HPDE6-E6E7 (cell line): ENCODE results near the gene ATP2A3.
A peak's percentile ranks its signal among the peaks of the same experiment; 100 is the strongest.

Experiments
- DNase-seq: peaks from one replicate; pipeline ENCODE4 v3.0.0; 2011; ENCODE audit warnings: missing footprints; ENCODE audit errors: extremely low spot score

ATP2A3 gene

DNA sequence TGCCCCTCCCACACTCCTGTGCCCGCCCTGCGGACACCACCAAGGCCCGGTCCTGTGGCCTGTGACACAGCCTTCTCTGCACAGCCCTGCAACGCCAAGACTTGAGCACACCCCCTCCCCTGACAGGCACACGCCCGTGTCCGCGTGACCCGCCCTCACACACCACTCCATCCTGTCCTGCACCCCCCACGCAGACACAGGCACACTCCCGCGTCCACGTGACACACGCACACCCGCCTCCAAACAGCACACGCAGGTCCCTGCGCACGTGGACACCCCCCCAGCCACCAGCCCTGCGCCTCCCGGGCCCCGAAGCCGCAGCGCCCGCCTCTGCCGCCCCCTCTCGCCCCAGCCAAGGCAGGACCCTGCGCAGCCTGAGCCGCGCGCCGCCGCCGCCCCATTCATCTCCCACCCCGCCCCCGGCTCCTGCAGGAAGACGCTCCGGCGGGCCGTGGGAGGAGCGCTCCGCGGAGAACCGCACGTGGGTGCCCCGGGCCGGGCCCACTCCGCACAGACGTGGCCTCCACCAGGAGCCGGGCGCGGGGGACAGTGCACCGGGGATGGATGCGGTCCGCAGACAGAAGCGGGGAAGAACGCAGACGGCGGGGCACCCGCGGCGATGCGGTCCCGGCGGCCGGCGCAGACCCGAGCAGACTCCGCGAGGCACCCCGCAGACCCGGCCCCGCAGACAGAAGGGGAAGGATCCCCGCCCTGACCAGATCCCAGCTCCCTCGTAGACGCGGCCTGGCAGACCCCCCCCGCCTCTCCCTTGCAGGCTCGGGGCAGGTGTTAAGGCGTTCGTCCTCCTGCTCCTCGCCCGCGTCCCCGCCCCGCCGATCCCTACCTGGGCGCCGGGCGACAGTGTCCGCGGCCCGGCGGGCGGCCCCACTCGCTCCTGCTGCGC, 71.9 kb downstream of the ATP2A3 start:
- peak; percentile 21 for DNase-seq

DNA sequence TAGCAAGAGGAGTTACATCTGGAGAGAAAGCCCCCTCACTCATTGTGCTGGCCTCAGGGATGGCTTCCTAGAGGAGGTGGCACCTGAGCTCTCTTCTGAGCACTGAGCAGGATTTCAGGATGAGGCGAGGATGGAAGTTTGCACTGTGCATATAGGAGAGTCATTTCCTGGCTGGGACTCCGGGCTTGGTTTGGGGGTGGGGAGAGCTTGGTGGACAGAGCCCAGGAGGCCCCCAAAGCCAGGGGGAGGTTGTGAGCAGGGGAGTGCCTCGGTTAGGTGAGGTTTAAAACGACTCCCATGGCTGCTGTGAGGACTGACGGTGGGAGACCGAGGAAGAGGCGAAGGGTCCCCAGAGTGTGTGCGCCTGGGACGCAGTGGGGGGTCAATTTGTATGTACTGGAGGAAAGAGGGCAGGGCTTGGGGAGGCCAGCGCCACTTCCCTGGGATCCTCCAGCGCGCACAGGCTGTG, 72.6 kb downstream of the ATP2A3 start:
- DNase-seq = no peak

DNA sequence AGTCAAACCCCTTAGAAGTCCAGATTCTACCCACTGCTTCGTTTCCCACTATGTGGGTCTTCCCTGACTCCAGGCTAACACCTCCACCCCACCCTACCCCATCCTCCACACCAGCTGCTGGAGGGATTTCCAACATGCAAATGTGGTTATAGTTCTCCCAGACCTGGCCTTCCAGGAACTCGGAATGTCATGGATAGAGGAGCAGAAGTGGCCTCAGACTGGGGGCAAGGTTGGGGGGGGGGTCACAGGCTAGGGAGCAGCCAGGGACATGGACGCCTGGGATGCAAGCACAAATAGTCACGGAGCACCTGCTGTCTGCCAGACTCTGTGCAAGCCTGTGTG, 73.4 kb downstream of the ATP2A3 start:
- no peak for DNase-seq

DNA sequence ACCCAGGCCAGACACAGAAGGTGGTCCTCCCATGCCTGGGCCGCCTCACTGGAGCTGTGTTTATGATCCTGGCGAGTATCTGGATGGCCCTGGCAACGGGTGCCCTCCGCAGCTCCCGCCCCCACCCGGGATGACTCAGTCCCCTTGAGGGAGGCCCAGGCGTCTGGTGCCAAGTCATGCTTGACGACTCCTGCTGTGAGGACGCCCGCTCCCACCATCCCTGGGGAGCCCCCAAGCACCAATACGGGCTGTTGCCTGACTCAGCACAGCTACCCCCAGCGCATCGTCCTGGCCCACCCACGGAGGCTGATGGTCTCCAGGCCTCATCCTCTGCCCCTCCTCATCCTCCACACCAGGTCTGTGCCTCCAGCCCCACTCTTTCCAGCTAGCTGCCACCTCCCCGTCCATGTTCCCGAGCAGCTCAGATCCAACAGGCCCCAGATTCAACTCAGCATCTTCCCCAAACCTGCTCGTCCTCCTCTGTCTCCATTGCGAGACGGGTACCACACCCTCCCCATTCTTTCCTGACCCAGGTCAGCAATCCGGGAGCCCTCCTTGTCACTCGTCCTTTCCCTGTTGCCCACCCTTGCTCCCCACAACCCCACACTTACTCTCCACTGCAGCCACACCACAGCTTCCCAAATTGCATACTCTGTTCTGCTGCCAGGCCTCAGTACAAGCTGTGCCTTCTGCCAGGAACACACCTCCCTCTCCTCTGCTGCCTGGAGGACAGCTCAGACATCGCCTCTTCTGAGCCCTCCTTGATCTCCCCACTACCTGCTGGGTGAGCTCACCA, 74.0 kb downstream of the ATP2A3 start:
- peak; percentile 92 for DNase-seq

DNA sequence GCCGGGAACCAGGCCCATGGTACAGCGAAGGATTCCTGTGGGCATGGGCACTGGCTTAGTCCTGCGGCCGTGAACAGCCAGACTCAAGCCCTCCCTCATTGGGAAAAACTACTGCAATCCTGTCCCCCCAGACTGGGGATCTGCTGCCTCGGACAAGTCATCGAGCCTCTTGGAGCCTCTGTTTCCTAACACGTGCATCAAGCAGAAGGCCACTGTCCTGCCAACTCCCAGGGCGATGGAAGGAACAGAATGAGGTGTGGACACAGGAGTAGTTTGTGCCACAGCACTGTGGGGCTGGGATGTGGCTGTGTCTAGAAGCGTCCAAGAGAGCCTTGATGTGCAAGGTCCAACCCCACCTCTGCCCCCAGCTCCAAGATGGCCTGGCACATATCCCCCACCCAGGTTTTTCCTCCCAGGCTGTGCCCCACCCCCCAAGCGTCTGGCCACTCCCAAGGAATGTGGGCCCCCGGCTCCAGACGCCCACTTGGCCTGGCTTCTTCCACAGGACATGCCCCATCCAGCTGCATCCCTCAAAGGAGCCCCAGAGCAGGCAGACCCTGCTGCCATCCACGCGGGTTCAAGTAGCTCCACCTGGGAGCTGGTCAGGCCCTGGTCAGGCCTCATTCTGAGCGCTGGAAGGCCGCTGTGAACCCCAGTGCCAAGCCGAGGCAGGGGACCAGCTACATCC, 74.8 kb downstream of the ATP2A3 start:
- no peak for DNase-seq

DNA sequence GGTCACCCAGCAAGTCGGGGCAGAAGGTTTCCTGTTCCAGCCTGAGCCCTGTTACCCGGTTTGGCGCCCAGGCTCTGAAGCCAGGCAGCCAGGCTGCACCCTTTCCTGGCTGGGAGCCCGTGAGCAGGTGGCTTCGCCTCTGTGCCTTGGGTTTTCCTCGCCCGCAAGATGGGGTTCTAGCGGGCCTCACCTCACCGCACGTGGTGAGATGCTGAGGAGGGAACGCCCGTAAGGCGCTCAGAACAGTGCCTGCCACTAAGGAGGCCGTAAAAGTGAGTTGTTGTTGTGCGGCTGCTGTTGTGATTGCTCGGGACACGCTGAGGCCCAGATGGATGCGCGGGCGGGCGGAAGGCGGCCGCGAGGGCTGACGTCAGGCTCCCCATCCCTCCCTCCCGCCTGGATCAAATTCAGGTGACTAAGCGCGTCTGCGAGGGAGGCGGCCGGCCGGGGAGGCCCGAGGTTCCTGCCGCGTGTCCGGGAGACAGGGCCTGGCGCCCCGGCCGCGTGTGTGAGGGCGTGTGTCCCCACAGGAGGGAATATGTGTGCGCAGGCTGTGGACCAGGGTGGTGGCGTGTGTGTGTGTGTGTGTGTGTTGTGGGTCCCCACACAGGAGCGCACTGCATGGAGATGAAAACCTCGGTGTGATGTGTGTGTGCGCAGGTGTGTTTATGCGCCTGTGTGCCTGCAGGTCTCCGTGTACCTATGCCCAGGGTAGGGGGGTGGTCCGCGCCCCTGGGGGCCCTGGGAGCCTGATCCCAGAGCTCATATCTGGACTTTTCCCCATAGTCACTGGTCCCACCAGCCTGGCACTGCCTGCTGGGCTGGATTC, 75.7 kb downstream of the ATP2A3 start:
- peak; percentile 93 for DNase-seq

DNA sequence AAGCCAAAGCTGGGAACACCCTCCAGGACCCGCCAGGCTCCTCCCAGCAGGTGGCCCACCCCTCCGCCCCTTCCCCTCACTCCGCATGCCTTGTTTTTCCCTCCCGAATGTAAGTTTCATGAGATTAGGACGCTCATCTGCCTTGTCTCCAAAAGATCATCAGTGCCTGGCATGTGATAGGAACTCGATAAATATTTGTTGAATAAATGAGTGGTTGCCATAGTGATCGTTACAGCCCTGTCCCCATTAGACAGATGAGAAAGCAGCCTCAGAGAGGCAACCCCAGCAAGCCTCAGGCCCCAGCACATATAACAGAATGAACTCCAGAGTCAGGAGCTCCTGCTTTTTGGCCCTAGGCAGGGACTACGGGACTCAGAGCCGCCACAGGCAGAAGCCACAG, 76.4 kb downstream of the ATP2A3 start:
- DNase-seq = no peak

DNA sequence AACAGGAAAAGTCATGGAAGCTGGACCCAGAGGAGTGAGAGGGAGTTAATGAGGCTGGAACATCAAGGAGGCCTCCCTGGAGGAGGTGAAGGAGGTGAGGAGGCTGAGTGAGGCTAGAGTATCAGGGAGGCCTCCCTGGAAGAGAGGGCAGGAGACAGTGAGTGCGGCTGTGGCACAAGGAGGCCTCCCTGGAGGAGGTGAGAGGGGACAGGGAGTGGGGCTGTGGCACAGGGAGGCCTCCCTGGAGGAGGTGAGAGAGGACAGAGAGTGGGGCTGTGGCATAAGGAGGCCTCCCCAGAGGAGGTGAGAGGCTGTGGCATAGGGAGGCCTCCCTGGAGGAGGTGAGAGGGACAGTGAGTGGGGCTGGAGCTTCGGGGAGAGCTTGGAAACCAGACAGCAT, 76.8 kb downstream of the ATP2A3 start:
- DNase-seq = no peak

DNA sequence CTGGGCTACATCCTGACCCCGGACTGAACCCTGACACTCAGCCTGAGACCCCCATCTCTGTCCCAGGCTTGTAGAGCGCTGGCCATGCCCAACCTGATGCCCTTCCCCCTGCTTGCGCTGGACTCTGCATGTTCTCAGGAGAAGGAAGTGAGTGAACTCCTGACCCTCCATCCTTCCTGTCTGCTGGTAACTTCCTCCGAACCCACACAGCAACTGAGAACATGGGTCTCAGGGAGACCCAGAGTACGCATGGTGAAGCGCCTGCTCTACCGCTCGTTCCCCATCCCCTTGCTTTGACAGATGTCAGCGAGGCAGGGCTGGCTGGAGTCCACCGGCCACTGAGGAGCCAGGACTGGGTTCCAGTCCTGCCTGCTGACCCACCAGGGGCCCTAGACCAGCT, 77.5 kb downstream of the ATP2A3 start:
- DNase-seq = no peak

DNA sequence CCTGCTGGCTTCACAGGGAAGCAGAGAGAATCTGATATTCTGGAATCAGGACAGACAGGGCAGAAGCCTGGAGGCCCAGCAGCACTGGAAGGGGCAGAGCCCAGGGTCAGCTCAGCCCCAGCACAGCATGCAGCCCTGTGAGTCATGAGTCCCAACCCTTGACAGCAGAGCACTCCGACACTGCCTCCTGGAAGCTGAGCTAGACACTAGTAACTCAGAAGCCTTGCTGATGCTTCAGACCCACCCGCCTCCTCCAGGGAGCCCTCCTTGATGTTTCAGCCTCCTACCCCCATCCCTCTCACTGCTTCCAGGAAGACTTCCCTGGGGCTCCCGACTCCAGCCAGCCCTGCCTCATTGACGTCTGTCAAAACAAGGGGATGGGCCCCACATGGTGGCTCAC, 78.3 kb downstream of the ATP2A3 start:
- no peak for DNase-seq

DNA sequence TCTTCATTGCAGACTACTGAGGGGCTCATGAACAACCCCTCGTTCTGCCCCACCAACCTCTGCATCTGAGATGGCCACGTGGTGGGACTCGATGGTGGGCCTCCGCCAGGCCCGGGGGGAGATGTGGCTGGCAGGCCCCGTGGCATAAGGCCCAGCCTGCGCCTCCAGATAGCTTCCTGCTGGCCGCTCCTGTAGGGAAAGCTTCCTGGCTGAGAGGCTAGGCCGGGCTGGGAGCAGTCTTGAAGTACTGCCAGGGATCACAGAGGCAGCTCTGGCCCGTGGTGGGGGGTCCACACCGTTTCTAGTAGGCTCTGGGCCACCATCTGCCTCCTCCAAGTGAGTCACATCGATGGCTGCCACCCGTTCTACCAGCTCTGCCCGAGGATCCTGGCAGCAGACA, 79.0 kb downstream of the ATP2A3 start:
- no peak for DNase-seq

DNA sequence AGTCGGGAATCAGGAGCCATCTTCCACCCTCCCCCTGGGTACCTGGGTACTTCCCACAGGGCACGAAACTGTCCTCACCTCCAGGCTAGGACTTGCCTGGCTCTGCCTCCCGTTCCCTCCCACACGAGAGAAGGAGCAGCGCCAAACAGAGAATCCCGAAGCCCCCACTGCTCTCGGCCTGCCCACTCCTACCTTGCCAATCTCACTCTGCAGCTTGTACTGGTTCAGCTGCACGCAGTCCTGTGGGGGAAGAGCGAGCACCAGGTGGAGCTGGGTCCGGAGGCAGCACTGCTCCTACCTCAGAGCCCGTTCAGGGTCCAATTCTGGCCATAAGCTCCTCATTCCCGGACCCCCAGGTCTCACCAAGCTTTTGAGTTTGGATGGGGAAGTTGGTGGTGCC, 80.0 kb downstream of the ATP2A3 start:
- DNase-seq = no peak

DNA sequence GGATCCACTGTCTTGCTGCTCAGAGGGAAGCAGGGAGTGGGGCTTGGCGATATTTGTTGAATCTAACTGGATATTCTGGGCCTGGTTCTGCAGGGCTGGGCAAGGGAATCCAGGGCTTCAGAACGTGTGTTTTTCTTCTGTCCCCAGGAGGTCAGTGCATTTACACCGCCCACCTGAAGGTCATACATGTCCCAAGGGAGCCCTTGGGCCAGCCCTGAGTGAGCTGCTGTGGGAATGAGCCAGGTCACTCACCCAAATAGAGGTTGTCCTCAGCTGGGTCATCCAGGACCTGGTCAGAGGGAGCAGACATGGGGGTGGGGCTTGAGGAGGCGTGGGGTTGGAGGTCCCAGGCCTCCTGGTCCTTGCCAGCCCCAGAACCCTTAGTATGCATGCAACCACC, 82.0 kb downstream of the ATP2A3 start:
- no peak for DNase-seq

DNA sequence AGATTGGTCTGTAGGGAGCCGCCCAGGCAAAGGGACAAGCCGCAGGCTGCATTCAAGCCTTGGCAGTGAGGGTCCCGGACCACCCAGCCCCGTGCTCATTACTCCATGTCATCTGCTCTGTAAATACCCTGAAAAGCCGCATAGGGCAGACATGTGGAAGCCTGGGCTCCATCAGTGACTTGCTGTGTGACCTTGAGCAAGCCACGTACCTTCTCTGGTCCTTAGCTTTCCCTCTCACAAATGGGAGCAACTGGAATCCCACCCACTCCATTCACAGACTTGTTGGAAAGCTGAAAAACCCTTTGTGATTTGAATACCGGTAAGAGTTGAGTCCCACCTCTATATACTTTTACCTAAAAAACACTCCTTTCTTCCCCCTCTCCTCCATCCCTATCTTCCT, 83.3 kb downstream of the ATP2A3 start:
- no peak for DNase-seq

DNA sequence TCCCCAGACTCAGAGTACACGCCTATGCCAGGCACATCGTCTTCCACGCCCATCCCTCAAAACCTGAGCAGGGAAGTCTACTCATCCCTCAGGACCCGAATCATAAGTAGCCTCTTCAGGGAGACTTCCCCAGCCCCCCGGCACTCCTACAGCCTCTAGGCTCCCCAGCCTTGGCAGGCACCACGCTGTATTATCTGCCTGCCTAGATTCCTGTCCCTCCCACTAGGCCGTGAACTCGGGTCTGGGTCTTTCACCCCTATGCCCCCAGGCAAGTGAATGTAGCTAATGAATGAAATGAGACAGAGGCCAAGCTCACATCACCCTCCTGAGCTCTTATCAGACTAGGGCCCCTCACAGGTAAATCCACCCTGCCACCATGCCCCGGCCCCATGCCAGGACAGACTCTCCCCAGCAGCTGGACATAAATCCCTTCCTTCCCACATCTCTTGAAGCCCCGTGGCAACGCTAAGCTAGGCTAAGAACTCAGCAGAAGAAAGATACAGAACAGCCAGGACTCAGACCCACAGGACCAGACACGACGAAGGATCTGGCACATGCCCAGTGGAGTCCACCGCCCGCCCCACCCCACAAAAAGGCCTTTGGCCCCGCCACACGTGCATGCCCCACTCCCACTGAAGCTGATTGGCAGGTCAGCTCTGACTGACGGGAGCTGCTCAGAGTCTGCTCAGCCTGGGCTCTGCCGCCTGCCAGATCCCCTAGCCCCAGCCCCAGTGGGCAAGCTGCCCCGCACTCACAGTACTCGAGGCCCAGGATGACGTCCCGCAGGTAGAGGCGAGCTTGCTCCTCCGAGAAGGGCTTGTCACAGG, 84.4 kb downstream of the ATP2A3 start:
- no peak for DNase-seq

DNA sequence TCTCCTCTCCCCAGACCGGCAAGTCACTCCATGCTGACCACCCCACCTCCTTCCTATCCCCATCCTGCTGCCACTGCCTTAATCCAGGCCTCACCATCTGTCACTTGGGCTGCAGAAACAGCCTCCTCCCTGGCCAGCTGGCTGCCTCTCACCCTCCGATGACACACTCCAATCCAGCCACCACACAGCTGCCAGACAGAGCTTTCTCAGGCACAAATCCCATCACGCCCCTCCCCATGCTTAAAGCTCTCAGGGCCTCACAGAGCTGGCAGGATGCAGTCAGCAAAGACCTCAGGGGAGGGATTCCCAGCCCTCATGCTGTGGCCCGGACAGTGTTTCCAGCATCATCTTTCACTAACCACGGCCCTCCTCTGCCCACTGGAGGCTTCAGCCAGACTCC, 85.1 kb downstream of the ATP2A3 start:
- DNase-seq = no peak

DNA sequence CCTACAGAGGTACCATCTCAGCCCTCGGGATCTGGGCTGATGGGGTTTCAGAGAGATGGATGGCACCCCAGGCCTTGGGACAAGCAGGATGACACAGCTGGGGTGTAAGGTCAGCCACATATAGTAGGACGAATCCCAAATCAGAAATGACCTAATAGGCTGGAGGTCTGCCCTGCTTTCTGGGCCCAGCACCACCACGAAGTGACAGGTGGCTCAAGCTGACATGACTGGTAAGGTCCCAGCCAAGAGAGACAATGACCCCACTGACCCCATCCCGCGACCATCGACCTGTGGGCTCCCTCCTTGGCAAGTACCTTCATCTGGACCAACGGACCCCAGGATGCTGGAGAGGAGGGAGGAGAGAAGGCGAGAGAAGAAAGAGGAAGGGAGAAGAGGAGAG, 87.0 kb downstream of the ATP2A3 start:
- no peak for DNase-seq

DNA sequence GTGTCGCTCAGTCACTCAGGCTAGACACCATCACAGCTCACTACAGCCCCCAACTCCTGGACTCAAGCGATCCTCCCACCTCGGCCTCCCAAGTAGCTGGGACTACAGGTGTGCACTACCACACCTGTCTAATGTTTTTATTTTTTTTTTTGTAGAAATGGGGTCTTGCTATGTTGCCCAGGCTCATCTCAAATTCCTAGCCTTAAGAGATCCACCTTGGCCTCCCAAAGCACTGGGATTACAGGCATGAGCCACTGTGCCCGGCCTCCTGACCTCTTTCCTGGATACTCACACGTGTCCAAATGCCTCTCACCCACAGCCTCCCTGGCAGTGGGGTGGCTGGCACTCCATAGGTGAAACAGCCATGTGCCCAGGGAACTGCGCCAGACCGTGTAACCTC, 88.9 kb downstream of the ATP2A3 start:
- DNase-seq = no peak
